Activated CD4-positive, alpha-beta memory T cell treated with anti-CD3 and anti-CD28 coated beads, Interleukin-2, amount 10 ng/mL, durations not matched to agents 7 days and 5 days (primary cell): ENCODE results near the gene CEP131. TPM values are rescaled to one million over a fixed set of nuclear protein-coding genes. Genes with fewer than 3 reads are reported as not detected.
A peak's percentile ranks its signal among the peaks of the same experiment; 100 is the strongest.

ENCODE experiments used
- CTCF ChIA-PET: fragments of 350-600 bp; sonication (Branson Sonifier 250); formaldehyde crosslinking; loops from one replicate; lab custom pipeline; 2021; ENCODE audit warnings: antibody characterized with exemption, inconsistent platforms; lab: Charles Lee
- POLR2A ChIA-PET: fragments of 350-600 bp; sonication (Branson Sonifier 250); formaldehyde crosslinking; loops from one replicate; lab custom pipeline; 2021; ENCODE audit warnings: antibody characterized with exemption; lab: Charles Lee
- DNase-seq: peaks from one replicate; pipeline ENCODE4 v3.0.0-alpha.2; 2020
- H3K27ac Mint-ChIP-seq: one replicate; pipeline ENCODE4 v1.8.0; 2021; ENCODE audit warnings: mild to moderate bottlenecking, mixed read lengths
- H3K27me3 Mint-ChIP-seq: one replicate; pipeline ENCODE4 v1.8.0; 2021; ENCODE audit warnings: mixed read lengths
- H3K36me3 Mint-ChIP-seq: one replicate; pipeline ENCODE4 v1.8.0; 2021; ENCODE audit warnings: low read depth, mixed read lengths
- H3K4me1 Mint-ChIP-seq: one replicate; pipeline ENCODE4 v1.8.0; 2021; ENCODE audit warnings: mixed read lengths
- H3K4me3 Mint-ChIP-seq: one replicate; pipeline ENCODE4 v1.8.0; 2021; ENCODE audit warnings: mild to moderate bottlenecking, mixed read lengths
- H3K9me3 Mint-ChIP-seq: one replicate; pipeline ENCODE4 v1.8.0; 2021; ENCODE audit warnings: mixed read lengths
- total RNA-seq, 2 experiments: library from RNA; stranded (reverse); gene quantifications; one replicate each; pipeline ENCODE4 v1.2.3, GENCODE V29; 2021

The CEP131 gene
- total RNA-seq, 2 experiments from 2014 or later, result 10.1 to 11.6 TPM

- no peak for DNase-seq
- Mint-ChIP-seq H3K27me3 (peaks cover 3% of the 10 kb centered on the region), H3K9me3 (peaks cover 3% of the 10 kb centered on the region), H3K36me3 (peaks cover 1% of the 10 kb centered on the region), H3K27ac (no peak overlapping the region), H3K4me1 (peaks cover 18% of the 10 kb centered on the region), H3K4me3 (peak overlapping the region; percentile 77)
- ChIA-PET CTCF (interaction anchor here (0.7 to 1.0 kb wide), 4 partner anchors 17 to 807 kb away, joined by 3 to 4 read pairs (median 3); partner anchors contain the start of genes NDUFAF8 and TEPSIN), POLR2A (interaction anchor here (1.0 to 1.3 kb wide), 3 partner anchors 15 to 205 kb away, joined by 3 to 18 read pairs (median 5); partner anchors contain the start of genes NDUFAF8 and TEPSIN)
Observed at GRCh38 chr17:81222620-81222905, 202 bp downstream of the CEP131 start.

GRCh38 chr17:81221842-81222619 lies 734 bp downstream of the CEP131 start:
- Mint-ChIP-seq H3K27ac (no peak overlapping the region), H3K27me3 (peaks cover 3% of the 10 kb centered on the region), H3K4me3 (peak overlapping the region; percentile 77), H3K4me1 (peaks cover 17% of the 10 kb centered on the region), H3K36me3 (no peaks in the 10 kb centered on the region), H3K9me3 (peaks cover 3% of the 10 kb centered on the region)
- POLR2A ChIA-PET, result interaction anchor here (1.2 to 1.6 kb wide), 3 partner anchors 15 to 17 kb away, joined by 5 to 18 read pairs (median 5); partner anchors contain the start of genes NDUFAF8 and TEPSIN
- no peak for DNase-seq
- CTCF ChIA-PET, result interaction anchor here (0.7 to 1.0 kb wide), 2 partner anchors 17 to 121 kb away, joined by 3 to 4 read pairs; partner anchors contain the start of genes NDUFAF8 and TEPSIN

GRCh38 chr17:81221371-81221841 lies 1.4 kb downstream of the CEP131 start:
- H3K4me3 Mint-ChIP-seq, result peak overlapping the region; percentile 77
- H3K36me3 Mint-ChIP-seq, result no peaks in the 10 kb centered on the region
- no peak for DNase-seq
- peaks cover 17% of the 10 kb centered on the region for H3K4me1 Mint-ChIP-seq
- H3K27ac Mint-ChIP-seq, result no peak overlapping the region
- H3K27me3 Mint-ChIP-seq, result peaks cover 3% of the 10 kb centered on the region
- ChIA-PET POLR2A (interaction anchor here (1.6 kb wide), 1 partner anchor 18 kb away, joined by 5 read pairs; the partner anchor contains the start of genes NDUFAF8 and TEPSIN), CTCF (no interaction called here)
- H3K9me3 Mint-ChIP-seq, result peaks cover 3% of the 10 kb centered on the region

DNA sequence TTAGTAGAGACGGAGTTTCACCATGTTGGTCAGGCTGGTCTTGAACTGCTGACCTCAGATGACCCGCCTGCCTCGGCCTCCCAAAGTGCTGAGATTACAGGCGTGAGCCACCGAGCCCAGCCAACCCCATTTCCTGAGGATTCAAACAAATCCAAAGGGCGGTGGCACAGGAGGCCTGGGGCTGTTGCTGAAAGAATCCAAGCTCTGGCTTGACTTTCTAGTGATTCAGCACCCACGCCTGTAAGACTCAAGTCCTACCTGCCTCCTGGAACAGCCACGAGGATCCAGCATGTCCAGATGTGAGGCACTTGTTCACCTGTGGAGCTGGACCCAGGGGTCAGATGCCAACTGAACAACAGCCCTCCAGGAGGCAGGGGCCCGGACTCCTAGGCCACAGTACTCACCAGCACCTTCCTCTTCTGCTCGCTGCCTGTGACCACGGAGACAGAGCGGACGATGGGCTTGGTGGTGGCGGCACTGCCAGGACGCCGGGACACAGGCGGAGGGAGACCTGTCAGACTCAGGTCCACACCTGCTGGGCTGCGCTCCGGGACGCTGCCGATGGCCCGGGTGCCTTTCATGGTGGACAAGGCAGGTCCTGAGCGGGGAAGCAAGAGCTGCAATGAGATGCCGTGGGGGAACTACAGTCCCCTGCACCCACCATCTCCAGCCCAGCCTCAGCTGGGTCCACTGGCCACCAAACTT lies 3.1 kb downstream of the CEP131 start:
- no peak overlapping the region for H3K4me3 Mint-ChIP-seq
- CTCF ChIA-PET, result no interaction called here
- no peaks in the 10 kb centered on the region for H3K36me3 Mint-ChIP-seq
- peaks cover 3% of the 10 kb centered on the region for H3K27me3 Mint-ChIP-seq
- H3K9me3 Mint-ChIP-seq, result no peaks in the 10 kb centered on the region
- no peak for DNase-seq
- H3K27ac Mint-ChIP-seq, result no peak overlapping the region
- peaks cover 17% of the 10 kb centered on the region for H3K4me1 Mint-ChIP-seq
- POLR2A ChIA-PET, result interaction anchor here (1.0 kb wide), 1 partner anchor 20 kb away, joined by 3 read pairs; the partner anchor contains the start of genes NDUFAF8 and TEPSIN

GRCh38 chr17:81218991-81219390 lies 3.8 kb downstream of the CEP131 start:
- Mint-ChIP-seq H3K4me3 (no peak overlapping the region), H3K9me3 (no peaks in the 10 kb centered on the region), H3K27me3 (peaks cover 3% of the 10 kb centered on the region), H3K4me1 (peaks cover 17% of the 10 kb centered on the region), H3K27ac (no peak overlapping the region), H3K36me3 (no peaks in the 10 kb centered on the region)
- POLR2A ChIA-PET, result interaction anchor here (1.0 kb wide), 1 partner anchor 20 kb away, joined by 3 read pairs; the partner anchor contains the start of genes NDUFAF8 and TEPSIN
- CTCF ChIA-PET, result no interaction called here
- DNase-seq, result no peak

GRCh38 chr17:81218459-81218858 lies 4.3 kb downstream of the CEP131 start:
- no peak overlapping the region for H3K27ac Mint-ChIP-seq
- ChIA-PET CTCF (no interaction called here), POLR2A (no interaction called here)
- no peak for DNase-seq
- no peak overlapping the region for H3K4me3 Mint-ChIP-seq
- no peaks in the 10 kb centered on the region for H3K9me3 Mint-ChIP-seq
- H3K27me3 Mint-ChIP-seq, result no peaks in the 10 kb centered on the region
- no peaks in the 10 kb centered on the region for H3K36me3 Mint-ChIP-seq
- peaks cover 11% of the 10 kb centered on the region for H3K4me1 Mint-ChIP-seq

GRCh38 chr17:81217491-81217890 lies 5.3 kb downstream of the CEP131 start:
- CTCF ChIA-PET, result no interaction called here
- H3K27me3 Mint-ChIP-seq, result no peaks in the 10 kb centered on the region
- H3K4me3 Mint-ChIP-seq, result no peak overlapping the region
- peaks cover 9% of the 10 kb centered on the region for H3K4me1 Mint-ChIP-seq
- no peak for DNase-seq
- H3K9me3 Mint-ChIP-seq, result no peaks in the 10 kb centered on the region
- H3K36me3 Mint-ChIP-seq, result no peaks in the 10 kb centered on the region
- POLR2A ChIA-PET, result no interaction called here
- H3K27ac Mint-ChIP-seq, result no peak overlapping the region

GRCh38 chr17:81213978-81214377 lies 8.8 kb downstream of the CEP131 start:
- Mint-ChIP-seq H3K9me3 (no peaks in the 10 kb centered on the region), H3K36me3 (no peaks in the 10 kb centered on the region), H3K4me1 (no peaks in the 10 kb centered on the region), H3K27me3 (no peaks in the 10 kb centered on the region), H3K27ac (no peak overlapping the region), H3K4me3 (no peak overlapping the region)
- POLR2A ChIA-PET, result no interaction called here
- no peak for DNase-seq
- CTCF ChIA-PET, result no interaction called here

DNA sequence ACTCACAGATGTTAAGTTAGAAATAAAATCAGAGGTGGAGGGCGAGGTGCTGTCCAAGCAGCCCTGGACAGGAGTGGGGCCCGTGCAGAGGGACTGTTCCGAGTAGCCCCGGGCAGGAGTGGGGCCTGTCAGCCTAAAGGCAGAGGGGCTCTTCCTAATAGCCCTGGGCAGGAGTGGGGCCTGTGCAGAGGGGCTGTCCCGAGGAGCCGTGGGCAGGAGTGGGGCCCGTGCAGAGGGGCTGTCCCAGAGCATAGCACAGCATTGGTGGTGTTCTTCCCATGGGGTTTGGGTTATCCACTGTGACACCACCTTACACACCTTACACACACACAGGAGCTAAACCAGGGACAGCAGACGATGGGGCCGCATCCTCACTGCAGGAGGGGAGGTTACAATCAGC lies 10.4 kb downstream of the CEP131 start:
- Mint-ChIP-seq H3K27me3 (no peaks in the 10 kb centered on the region), H3K9me3 (no peaks in the 10 kb centered on the region), H3K4me1 (no peaks in the 10 kb centered on the region), H3K36me3 (no peaks in the 10 kb centered on the region), H3K27ac (no peak overlapping the region), H3K4me3 (no peak overlapping the region)
- POLR2A ChIA-PET, result no interaction called here
- CTCF ChIA-PET, result no interaction called here
- DNase-seq, result no peak

DNA sequence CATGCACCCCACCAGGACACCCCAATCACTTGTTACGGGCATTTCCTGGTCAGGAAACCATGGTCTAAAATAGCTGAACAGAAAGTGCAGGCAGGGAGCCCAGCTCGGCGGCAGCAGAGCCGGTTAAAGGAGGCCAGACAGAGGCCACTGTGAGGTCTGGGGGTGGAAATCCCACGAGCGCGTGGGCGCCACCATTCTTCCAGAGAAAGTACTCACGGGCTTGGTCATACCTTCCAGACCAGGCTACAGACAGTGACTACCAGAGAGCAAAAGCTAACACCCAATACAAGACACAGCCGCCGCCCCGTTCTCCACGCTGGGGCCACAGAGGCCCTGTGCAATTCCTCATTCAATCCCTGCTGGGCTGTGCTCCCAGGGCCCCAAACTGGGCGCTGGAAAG lies 11.9 kb downstream of the CEP131 start:
- no peak overlapping the region for H3K27ac Mint-ChIP-seq
- ChIA-PET POLR2A (interaction anchor here (0.6 kb wide), 1 partner anchor 10 kb away, joined by 3 read pairs; no protein-coding TSS in a partner anchor), CTCF (interaction anchor here (0.6 kb wide), 1 partner anchor 60 kb away, joined by 4 read pairs; no protein-coding TSS in a partner anchor)
- H3K4me1 Mint-ChIP-seq, result no peaks in the 10 kb centered on the region
- no peak overlapping the region for H3K4me3 Mint-ChIP-seq
- H3K27me3 Mint-ChIP-seq, result no peaks in the 10 kb centered on the region
- H3K36me3 Mint-ChIP-seq, result no peaks in the 10 kb centered on the region
- H3K9me3 Mint-ChIP-seq, result no peaks in the 10 kb centered on the region
- DNase-seq, result no peak

- ChIA-PET POLR2A (interaction anchor here (0.6 kb wide), 1 partner anchor 9 kb away, joined by 3 read pairs; no protein-coding TSS in a partner anchor), CTCF (no interaction called here)
- Mint-ChIP-seq H3K4me3 (no peak overlapping the region), H3K36me3 (no peaks in the 10 kb centered on the region), H3K4me1 (no peaks in the 10 kb centered on the region), H3K27me3 (no peaks in the 10 kb centered on the region), H3K27ac (no peak overlapping the region), H3K9me3 (no peaks in the 10 kb centered on the region)
- DNase-seq, result no peak
Observed at GRCh38 chr17:81210466-81210865, 12.3 kb downstream of the CEP131 start.

DNA sequence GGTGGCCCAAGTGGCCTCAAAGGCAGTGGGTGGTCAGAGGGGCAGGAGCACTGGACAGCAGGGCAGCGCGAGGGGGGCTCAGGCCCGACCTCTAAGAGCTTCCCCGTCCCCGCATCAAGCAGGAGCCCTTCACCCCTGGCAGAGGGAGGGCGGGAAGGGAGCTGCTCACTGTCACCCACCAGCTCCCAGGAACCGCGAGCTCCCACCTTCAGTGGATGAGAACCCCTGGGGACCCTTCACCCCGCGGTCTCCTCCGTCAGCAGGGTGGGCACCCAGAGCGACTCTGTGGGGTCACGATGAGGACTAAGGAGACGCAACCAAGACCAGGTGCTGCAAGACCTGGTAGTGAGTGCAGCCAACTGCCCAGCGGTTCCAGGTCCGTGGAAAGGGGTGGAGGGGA lies 13.6 kb downstream of the CEP131 start:
- CTCF ChIA-PET, result no interaction called here
- DNase-seq, result no peak
- POLR2A ChIA-PET, result no interaction called here
- no peaks in the 10 kb centered on the region for H3K36me3 Mint-ChIP-seq
- H3K27me3 Mint-ChIP-seq, result no peaks in the 10 kb centered on the region
- no peak overlapping the region for H3K27ac Mint-ChIP-seq
- H3K9me3 Mint-ChIP-seq, result no peaks in the 10 kb centered on the region
- H3K4me3 Mint-ChIP-seq, result no peak overlapping the region
- H3K4me1 Mint-ChIP-seq, result no peaks in the 10 kb centered on the region

DNA sequence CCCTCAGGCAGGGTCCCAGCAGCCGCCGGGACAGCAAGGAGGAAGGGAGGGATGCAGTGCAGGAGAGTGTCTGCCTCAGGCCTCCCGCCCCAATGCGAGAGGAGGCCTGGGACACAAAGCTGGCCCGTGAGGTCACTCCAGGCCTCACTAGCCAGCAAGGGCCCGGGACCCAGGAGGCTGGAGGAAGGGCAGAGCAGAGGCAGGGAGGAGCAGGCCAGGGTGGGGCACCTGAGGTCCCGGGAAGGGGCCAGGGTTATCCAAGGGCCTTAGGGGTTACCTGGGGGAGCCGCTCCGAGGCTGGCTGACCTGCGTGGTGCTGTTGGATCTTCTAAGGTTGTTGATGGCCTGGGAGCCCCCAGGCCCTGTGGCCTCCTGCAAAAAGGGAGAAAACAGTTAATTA lies 14.1 kb downstream of the CEP131 start:
- CTCF ChIA-PET, result no interaction called here
- POLR2A ChIA-PET, result no interaction called here
- H3K4me1 Mint-ChIP-seq, result no peaks in the 10 kb centered on the region
- H3K27ac Mint-ChIP-seq, result no peak overlapping the region
- no peak overlapping the region for H3K4me3 Mint-ChIP-seq
- H3K27me3 Mint-ChIP-seq, result no peaks in the 10 kb centered on the region
- H3K9me3 Mint-ChIP-seq, result no peaks in the 10 kb centered on the region
- H3K36me3 Mint-ChIP-seq, result no peaks in the 10 kb centered on the region
- no peak for DNase-seq
